ELF-1 (cell line): ENCODE data around the gene DTNB.

Source experiments
- DNase-seq: peaks from one replicate; pipeline ENCODE4 v3.0.0-alpha.2; 2016; ENCODE audit warnings: low read depth, low spot score

Gene DTNB

DNA sequence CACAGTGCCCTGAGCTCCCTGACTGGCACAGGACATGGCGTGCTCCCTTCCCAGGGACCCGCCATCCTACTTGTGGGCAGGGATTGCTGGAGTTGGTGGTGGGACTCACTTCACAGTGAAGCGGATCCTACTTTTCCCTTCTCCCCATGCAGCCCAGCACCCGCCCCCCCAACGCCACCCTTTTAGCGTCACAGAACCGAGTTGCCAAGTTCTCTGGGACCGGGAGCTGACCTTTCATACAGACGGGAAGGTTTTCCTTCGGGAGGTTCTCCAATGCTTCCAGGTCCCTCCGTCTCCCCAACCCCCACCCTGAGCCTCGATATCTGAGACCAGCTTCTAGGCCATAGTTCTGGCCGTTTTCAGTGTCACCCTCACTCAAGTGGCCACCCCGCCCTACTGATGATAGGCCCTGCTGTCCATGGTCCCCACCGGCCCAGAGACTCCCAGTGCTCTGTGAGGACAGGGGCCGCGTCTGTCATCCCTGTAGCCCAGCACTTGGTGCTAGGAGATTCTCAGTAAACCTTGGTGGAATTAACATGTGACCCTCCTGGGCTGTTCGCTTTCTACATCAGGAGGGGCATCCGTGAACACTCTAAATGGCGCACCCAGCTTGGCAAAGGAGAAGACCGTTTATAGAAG, 330.1 kb downstream of the DTNB start:
- DNase-seq: no peak

DNA sequence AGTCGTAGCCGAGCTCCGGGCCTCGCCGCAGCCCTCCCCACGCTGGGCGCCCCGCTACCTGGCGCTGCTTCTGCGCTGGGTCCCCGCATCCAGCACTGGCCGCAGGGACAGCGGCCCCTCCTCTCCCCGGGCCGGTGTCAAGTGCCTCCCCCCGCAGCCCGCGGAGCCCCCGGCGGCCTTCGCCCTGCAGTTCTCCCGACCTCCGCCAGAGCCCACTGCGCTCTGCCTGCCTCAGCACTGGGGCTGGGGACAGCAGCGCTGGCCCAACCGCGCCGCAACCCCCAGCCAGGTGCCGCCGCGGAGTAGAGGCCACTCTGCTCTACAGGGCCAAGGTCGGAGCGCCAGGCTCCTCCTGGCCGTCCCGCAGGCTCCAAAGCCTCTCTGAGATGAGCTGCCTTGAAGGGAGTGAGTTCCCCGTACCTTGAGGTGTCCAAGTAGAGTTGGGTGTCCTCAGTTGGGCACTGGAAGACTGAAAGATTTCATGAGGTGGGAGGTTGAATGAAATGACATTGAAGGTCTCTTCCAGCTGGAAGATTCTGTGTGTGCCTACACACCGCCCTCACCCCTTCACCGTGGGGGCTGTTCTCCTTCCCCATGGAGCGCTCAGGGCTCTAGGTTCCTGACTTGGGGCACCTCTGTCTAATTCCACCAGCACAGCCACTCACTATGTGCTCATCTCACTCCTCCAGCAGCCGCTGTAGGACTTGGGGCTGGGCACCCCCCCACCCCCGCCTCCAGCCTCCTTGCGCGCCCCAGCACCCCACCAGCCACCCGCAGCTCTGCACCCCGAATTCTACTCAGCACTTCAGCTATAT, 330.8 kb downstream of the DTNB start:
- DNase-seq: peak; percentile 96

DNA sequence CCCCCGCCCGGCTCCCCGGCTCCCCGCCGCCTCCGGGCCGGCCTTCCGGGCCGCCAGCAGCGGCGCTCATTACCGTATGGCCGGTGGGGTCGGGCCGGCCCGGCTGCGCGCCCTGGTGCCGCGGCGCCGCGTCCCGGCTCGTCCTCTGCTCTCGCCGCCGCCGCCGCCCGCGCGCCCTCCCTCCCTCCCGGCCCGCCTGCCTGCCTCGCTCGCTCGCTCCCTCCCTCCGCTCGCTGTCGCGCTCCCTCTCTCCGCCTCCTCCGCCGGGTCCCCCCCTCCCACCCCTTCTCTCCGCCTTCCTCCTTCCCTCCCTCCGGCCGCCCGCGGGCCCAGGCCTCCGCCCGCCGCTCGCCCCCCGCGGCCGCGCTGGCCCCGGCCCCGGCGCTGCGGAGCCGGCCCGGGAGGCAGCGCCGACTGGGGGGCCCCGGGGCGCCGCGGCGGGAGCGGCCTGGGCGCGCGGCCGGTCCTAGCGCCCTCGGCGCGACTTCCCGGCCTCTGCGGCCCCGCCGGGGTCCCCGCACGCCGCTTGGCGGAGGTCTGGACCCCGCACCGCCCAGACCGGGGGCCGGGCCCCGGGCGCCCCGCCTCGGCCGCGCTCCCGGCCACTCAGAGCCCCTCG, 331.5 kb downstream of the DTNB start, which contains the start of gene DNMT3A:
TSS of gene DNMT3A (minus strand) at position 173 of the 619 bp plus-strand sequence. CDS start 27,941 bp downstream, outside the sequence.
- no peak for DNase-seq

DNA sequence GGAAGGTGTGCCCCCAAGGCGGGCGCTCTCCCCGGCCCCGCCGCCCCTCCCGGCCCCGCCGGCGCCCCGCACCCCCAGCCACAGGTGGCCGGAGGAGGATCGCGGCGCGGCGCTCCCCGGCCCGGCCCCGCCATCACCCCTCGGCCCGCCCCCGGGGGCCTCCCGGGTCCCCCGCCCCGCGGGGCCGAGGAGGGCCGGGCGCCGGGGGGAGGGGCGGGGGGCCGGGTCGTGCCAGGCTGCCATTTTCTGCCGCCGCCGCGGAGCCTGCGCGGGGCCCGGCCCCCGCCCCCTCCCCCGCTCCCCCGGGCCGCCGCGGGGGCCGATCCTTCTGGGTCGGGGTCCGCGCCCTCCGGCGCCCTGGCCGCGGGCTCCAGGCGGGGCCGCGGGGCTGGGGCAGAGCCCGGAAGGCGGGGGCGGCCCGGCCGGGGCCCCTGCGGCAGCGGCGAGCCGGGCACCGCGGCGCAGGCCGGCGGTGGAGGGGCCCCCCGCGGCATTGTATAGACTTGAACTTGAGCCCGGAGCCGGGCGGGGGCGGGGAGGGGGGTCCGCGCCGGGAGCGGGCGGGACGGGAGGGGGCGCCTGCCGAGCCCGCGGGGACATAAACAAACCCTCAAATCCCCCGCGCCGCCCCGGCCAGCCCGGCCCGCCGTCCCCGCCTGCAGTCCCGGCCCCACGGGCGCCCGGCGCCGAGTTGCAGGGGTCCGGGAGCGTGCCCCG, 332.2 kb downstream of the DTNB start:
- DNase-seq: no peak

DNA sequence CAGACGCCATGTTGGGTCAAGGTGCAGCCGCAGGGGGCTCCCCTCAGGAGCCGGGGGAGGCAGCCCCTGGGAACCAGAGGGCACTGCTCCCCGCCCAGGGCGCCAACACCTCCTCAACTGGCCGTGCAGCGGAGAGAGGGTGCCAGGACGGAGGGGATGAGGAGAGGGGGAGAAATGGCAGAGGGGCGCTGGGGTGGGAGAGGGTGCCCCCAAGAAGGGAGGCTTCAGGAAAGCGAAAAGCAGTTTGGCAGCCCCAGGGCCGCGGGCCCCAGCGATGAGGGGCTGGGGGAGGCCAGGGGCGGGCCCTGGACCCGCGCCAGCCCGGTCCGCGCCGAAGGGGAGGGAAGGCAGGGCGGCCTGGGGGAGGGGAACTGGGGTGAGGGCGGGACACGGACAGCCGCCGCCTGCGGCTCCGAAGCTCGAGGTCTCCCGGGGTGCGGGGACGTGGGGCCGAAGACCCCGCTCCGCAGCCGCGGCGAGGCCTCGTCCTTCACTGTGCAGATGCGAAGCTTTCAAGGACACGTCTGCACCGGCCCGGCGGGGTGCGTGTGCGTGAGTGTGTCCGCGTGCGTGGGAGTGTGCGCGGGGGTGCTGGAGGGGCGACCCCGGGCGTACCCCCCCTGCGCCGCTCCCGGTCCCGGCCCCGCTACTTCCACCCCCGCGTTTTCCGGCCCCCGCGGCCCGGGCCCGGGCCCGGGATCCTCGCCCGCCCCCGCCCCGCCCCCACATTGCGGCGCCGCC, 333.0 kb downstream of the DTNB start:
- no peak for DNase-seq

DNA sequence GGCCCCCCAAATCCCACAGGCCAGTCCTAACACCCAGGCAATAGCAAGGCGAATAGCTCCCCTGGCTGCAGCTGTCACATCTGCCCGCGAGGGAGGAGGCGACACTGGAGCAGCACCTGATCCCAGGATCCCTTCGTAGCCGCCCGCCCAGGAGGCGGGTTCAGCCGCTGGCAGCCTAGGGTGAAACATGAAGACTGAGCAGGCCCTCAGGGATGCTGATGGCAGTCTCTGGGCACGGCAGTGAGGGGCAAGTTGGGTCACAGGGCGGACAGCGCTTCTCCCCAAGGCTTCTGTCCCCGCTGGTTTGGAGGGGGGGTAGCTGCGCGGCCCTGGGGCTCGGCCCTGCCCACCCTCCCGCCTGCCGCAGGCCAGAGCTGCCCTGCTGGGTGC, 333.6 kb downstream of the DTNB start:
- peak; percentile 50 for DNase-seq

DNA sequence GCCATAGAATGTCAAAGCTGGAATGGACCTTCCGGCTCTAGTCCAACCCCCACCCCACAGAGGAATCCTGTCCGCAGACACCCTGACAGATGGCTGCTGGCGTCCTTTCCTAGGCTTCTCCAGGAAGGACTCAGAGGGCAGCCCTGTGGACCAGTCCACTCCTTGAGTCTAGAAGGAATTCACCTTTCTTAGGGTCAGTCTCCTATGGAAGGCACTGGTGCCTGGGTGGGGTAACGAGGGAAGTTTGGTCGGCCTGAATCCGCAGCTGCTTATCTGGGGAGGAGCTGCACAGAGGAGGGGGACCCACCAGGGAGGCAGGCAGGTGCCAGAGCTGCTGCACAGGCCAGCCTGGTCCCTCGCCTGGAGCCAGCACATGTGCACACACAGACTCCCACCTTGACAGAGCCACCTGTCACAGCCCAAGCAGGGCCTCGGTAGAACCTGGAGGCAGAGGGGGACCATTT, 334.1 kb downstream of the DTNB start:
- DNase-seq: no peak

DNA sequence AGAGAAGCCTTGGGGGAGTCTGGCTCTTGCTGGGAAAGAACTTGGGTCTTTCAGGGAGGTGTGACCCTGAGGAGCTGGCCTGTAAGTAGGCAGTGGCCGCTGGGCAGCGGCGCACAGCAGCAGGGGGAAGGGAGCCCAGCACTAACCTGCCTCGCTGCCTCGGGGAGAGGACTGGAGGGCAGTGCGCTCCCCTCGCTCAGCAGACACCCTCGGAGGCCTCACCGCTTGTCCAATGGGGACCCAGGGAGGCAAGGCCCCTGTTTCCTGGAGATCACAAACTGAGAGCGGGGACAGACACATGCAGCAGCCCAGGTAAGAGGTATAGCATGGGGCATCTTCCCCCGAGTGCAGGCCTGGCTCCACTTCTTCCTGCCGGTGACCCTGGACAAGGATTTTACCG, 335.0 kb downstream of the DTNB start:
- no peak for DNase-seq

DNA sequence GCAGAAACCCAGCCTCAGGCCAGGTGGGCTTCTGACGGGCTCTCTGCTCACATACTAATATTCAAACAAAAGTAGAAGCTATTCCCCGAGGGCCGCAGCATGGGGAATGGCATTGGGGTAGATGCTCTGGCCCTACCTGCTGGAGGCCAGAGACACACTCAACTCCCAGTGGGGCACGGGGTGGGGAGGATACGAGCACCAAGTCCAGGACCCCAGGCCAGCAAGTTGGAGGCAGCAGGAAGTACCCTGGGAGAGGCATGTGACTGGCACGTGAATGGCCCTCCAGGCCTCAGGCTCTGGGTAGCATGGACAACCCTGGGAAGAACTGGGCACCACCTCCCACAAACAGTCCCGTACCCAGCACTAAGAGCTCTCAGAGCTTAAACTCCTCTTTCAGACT, 335.5 kb downstream of the DTNB start:
- DNase-seq: no peak

DNA sequence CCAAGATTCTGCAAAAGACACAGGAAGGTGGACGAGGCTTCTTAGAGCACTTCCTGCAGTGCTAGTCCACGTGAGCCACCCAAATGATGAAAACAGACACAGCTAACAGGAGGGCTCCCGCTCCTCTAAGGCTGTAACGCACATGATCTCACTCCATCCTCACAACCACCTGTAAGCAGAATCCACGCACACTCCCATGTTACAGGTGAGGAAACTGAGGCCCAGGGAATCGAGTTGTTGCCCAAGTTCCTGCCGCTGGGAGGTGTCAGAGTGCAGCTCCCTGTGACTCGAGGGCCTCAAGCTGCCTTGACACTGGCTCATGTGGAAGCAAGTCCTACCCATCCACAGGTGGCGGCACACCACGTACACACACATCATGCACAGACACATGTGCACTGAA, 336.1 kb downstream of the DTNB start:
- DNase-seq: no peak

DNA sequence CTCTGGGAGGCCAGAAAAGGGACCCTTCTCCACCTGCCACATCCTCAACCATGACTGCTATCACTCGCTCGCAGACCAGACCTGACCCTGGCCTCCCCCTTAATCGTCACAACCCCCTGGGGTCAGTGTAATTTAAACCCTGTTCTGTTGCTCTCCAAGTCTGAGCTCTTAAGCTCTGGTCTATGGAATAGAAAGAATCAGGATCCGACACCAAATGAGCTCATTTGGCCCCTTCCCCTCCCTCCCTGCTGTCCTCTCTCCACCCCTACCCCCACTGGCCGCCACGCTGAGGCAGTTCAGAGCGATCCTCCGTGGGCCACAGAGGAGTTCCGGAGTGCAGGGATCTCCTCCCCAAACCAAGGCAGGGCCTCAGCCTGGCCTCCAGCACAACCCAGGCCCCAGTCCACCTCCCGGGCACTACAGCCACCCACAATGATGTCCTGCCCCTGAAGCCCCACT, 337.0 kb downstream of the DTNB start:
- no peak for DNase-seq

DNA sequence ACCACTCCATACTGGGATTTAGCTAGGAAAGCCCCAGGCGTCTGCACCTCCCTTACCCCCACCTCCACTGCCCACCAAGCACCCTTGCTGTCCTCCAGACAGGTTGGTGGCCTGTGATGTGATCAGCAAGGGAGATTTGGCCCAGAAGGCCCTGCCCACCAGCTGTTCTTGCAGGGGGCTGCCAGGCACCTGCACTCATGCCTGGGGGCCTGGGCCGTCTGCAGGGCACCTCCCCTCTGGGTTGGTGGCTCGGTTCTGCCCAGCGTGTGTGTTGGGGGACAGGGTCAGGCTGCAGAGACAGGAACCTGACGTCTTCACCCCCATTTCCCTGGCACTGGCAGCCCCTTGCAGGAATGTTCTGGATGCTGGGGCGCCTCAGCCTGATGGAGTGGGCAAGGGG, 337.4 kb downstream of the DTNB start:
- DNase-seq: no peak

DNA sequence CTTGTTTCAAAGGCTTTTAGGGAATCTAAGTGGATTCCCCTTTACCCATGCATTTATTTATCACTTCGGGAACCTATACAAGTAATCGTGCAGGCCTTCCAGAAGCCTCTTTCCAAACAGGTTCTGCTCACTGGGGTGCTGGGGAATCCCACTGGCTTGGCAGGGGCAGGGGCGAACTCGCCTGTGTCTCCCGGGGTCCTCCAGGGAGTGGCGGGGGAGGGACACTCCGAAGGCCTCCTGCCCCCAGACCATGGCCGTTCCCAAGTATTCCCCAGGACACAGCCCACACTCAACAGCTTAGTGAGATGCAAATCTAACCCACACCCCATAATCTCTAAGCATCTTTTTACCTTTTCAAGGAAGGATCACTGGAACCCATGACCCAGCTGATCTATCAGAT, 338.2 kb downstream of the DTNB start:
- no peak for DNase-seq

DNA sequence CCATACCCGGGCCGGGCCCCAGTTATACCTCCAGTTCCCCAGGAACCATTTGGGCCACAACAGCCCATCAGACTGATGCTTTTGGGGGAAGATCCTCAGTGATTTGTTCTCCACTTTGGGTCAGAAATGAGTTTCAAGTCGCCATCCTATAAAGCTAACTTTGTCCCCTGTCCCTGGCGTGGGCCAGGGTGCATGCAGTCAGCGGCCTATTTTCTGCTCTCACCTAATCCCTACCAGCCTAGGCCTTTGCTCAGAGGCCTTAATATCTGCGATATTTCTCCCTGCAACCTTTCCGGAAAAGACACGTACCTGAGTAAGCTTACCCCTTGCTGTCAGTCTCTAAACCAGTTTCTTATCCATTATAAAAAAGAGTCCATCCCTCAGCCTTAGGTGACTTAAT, 338.9 kb downstream of the DTNB start:
- no peak for DNase-seq

DNA sequence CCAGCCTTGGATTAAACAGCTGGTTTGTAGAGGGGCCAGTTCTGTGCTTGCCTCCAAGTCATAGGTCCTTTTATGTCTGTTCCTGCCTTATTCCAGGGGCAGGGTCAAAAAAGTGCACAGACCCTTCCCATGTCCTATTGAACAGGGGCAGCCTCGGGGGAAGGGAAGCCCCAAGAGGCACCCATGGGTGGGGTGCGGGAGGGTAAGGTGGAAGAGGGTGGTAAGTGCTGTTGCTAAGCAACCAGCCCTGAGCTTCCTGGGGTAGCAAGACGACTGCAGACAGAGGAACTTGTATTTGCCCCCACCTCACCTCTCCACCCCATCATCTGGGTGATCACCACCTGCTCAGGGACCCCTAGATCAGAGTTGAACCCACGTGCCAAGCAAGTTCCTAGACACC, 339.4 kb downstream of the DTNB start:
- no peak for DNase-seq

DNA sequence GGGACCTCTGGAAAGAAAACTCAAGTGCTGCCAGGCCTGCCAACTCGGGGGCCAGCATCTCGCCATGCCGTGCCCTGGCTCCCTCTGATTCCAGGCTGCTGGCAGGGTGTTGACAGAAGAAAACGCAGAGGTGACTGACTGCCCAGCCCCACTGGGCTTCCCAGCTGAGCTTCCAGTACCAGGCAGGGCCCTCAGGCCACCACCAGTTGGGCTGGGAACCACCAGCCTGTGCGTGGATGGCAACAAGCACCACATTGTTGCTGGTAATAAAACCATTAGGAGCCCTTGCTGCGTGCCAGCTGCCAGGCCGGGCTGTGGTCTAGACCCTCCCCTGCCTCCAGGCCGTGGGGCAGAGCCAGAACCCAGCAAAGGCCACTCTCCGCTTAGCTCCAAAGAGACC, 340.8 kb downstream of the DTNB start:
- DNase-seq: peak; percentile 52

DNA sequence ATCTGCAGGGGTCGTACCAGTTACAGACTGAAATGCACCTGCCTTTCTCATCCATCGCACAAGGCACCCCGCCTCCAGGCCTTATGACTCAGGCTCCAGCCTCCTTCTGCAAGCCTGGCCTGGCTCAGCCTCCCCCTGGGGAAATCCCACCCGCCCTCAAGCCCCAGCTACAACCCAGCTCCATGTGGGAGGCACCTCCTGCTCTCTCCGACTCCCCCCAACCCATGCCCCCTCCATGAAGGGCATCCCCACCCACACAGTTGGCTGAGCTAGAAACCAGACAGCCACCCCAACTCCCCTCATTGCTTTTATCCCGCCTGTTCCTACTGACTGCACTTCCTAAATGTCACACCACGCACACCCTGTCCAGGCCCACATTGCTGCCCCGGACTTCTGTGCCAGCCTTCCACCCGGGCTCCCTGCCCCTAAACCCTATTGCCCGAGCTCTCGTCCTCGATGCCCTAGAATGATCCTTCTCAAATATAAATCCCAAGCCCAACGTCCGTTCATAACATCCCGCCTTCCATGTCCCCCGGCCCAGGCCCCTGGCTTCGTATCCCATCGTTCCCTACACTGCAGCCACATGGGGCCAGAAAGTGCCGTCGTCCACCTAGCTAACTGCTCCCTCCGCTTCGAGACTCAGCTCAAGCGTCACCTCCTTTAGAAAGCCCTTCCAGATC, 341.6 kb downstream of the DTNB start:
- no peak for DNase-seq

DNA sequence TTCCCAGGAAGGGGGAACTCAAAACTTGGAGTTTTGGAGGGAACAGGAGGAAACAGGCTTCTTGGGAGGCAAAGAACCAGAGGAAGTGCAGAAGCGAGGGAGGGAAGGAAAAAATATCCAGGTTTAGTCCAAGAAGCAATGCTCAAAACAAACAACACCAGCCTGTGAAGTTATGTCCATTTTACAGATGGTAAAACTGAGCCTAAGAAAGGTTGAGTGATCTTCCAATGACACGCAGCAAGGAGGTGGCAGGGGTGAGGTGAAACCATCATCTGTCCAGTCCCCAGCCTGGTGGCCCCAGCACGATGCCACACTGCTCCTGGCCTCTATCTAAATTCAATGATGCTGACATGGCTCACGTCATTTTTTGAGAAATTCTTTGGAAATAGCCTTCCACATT, 342.4 kb downstream of the DTNB start:
- DNase-seq: no peak

DNA sequence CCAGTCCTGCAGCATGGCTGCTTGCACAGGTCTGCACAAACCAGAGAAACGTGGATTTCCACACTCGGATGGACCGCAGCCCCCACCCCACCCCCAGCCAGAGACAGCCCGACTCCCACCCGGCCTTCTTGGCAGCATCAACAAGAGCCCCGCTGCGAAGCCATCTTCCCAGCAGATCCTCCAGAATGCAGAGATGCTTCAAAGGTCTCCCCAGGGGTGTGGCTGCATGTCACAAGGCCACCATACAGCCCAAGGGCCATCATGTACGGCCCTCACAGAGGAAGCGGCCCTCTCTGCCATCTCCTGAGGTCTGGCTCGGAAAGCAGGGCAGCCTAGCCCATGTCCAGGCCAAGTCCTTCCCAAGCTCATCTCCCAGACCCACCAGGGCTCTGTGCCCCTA, 343.1 kb downstream of the DTNB start:
- no peak for DNase-seq

DNA sequence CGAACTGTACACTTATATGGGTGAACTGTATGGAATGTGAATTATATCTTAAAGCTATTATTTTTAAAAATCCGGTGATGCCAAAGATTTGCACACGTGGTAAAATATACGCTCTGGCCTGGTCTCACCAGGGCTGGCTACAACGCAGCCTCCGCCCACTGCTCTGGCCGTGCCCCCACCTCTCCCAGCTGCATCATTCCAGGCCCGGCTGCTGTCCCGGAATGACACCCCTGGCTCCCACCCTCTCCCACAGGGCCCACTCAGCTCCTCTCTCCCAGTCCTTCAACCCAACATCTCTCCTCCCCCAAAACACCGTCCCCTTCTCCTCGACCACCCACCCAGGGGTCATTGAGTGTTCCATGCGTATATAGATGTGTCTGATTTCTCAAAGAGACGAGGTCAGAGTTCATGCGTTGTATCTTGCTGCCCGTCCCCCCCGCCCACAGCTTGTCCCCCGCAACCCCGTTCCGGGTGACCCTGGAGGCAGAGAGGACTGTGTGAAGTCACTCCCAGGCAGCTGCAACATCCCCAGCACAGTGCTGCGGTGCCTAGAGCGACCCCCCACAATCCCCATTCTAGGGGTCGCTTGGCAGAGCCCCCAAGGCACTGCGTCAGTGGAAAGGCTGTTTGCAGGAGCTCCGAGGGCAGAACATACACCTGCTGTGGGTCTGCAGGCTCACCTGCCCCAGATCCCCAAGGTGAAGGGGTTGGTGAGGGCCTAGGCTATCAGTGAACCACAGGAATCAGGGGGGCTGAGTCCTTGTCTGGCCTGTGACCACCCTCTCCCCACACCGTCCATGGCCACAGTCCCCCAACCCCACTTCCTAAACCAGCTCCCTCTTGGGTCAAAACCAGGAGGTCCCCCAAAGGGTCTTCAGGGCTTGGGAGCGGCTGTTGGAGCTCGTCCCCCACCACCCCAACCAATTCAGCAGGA, 345.0 kb downstream of the DTNB start:
- DNase-seq: no peak
